ELR (cell line): ENCODE measurements around the gene SHTN1.

Source experiments
- DNase-seq: peaks from one replicate; pipeline ENCODE4 v3.0.0-alpha.2; 2015; ENCODE audit warnings: low read depth

Gene SHTN1

GRCh38 chr10:116985611-116986010 is 19.4 kb downstream of the SHTN1 start:
- DNase-seq = peak; percentile 32

GRCh38 chr10:116984202-116984990 is 20.6 kb downstream of the SHTN1 start:
- no peak for DNase-seq

- no peak for DNase-seq
Measured at GRCh38 chr10:116980041-116980440, 24.9 kb downstream of the SHTN1 start.

- DNase-seq = no peak
Measured at GRCh38 chr10:116978901-116979300, 26.1 kb downstream of the SHTN1 start.

GRCh38 chr10:116974456-116975005 is 30.5 kb downstream of the SHTN1 start:
- peak; percentile 97 for DNase-seq

- no peak for DNase-seq
Measured at GRCh38 chr10:116973946-116974455, 31.0 kb downstream of the SHTN1 start.

- no peak for DNase-seq
Measured at GRCh38 chr10:116973371-116973905, 31.5 kb downstream of the SHTN1 start.

GRCh38 chr10:116972131-116972530 is 32.9 kb downstream of the SHTN1 start:
- DNase-seq = no peak

GRCh38 chr10:116970050-116970449 is 34.9 kb downstream of the SHTN1 start:
- no peak for DNase-seq

GRCh38 chr10:116968331-116968730 is 36.7 kb downstream of the SHTN1 start:
- DNase-seq = no peak

GRCh38 chr10:116961406-116962251 is 43.4 kb downstream of the SHTN1 start:
- no peak for DNase-seq

GRCh38 chr10:116960066-116960776 is 44.8 kb downstream of the SHTN1 start:
- no peak for DNase-seq

- DNase-seq = no peak
Measured at GRCh38 chr10:116952729-116953128, 52.3 kb downstream of the SHTN1 start.

- no peak for DNase-seq
Measured at GRCh38 chr10:116948530-116948870, 56.5 kb downstream of the SHTN1 start.

- DNase-seq = peak; percentile 82
Measured at GRCh38 chr10:116947841-116948529, 57.0 kb downstream of the SHTN1 start.

- no peak for DNase-seq
Measured at GRCh38 chr10:116944911-116945310, 60.1 kb downstream of the SHTN1 start.

GRCh38 chr10:116931806-116932205 is 73.2 kb downstream of the SHTN1 start:
- DNase-seq = no peak

- DNase-seq = no peak
Measured at GRCh38 chr10:116926426-116926825, 78.6 kb downstream of the SHTN1 start.

GRCh38 chr10:116925056-116925455 is 79.9 kb downstream of the SHTN1 start:
- DNase-seq = no peak

GRCh38 chr10:116919706-116920105 is 85.3 kb downstream of the SHTN1 start:
- no peak for DNase-seq

- DNase-seq = no peak
Measured at GRCh38 chr10:116919164-116919563, 85.8 kb downstream of the SHTN1 start.
